Measurements from ENCODE around the gene CCDC70. TPM values are rescaled to one million over a fixed set of nuclear protein-coding genes. Genes with fewer than 3 reads are reported as not detected.
A peak's percentile ranks its signal among the peaks of the same experiment; 100 is the strongest.

Gene CCDC70
- total RNA-seq (not detected), total RNA-seq (0 reads per million in 2 donors)

DNA sequence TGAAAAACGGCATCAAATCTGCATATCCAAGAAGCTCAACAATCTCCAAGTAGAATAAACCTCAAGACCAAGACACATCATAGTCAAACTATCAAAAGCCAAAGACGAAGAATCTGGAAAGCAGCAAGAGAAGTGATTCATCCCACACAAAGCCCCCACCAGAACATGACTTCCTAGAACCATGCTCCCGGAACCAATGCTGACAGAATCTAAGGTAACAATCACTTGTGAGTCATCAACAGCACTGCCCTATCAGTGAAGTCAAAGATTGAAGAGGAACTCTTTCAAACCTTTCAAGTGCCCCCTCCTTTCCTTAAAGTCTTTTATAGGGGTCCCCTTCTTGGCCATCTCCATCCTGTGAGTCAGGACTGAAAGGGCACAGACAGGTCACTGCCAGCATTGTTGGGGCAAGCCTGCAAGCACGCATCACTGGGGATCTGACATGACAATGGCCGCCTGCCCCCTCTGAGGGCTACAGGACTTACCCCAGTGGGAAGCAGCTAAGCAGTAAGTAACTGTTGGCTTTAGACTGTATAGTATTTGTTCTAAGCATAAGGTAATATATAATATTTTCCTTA is at the start of gene CCDC70:
Gene CCDC70, plus strand, starts transcription at position 247 of the 578 bp plus-strand sequence. CDS start 3,443 bp downstream, outside the sequence.
- peak within 1 kb of the TSS; percentile 74 for H3K27ac Mint-ChIP-seq
- peaks cover 45% of the 10 kb centered on the region for H3K27me3 Mint-ChIP-seq

DNA sequence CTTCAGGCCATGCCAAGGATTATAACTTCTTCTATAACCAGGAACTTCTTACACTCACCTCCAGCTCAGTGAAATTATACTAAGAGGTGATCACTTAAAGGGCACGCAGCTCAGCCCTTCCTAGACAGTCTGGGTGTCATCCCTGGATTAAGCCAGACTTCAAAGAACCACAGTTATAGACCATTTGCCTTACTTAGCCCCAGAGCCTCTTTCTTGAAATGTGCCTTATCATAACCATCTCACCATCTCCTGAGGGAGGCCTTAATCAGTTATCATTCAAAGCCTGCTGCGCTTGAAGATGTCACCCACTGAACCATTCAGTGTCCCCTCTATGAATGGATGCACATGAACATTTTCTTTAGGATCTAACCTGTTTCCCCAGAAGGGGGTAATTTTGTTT is 47.7 kb upstream of the CCDC70 start:
- Mint-ChIP-seq H3K27ac (peak overlapping the region; percentile 8), H3K4me3 (no peak overlapping the region), H3K36me3 (ENCODE audit: low read depth) (peaks cover 13% of the 10 kb centered on the region), H3K4me1 (peaks cover 40% of the 10 kb centered on the region), H3K27me3 (no peaks in the 10 kb centered on the region)
- ATAC-seq (no peak), DNase-seq (no peak)
- H3K9me3 ChIP-seq (ENCODE audit: control insufficient read depth, low read length, poor library complexity, severe bottlenecking) = no peaks in the 10 kb centered on the region

More for the DNA sequence above, at the start of gene CCDC70:
- Mint-ChIP-seq H3K36me3 (ENCODE audit: low read depth) (peaks cover 7% of the 10 kb centered on the region), H3K4me1 (peaks cover 16% of the 10 kb centered on the region), H3K4me3 (no peak within 1 kb of the TSS)
- no peak for DNase-seq
- H3K9me3 ChIP-seq (ENCODE audit: control insufficient read depth, low read length, poor library complexity, severe bottlenecking) = no peaks in the 10 kb centered on the region
- no peak for ATAC-seq

DNA sequence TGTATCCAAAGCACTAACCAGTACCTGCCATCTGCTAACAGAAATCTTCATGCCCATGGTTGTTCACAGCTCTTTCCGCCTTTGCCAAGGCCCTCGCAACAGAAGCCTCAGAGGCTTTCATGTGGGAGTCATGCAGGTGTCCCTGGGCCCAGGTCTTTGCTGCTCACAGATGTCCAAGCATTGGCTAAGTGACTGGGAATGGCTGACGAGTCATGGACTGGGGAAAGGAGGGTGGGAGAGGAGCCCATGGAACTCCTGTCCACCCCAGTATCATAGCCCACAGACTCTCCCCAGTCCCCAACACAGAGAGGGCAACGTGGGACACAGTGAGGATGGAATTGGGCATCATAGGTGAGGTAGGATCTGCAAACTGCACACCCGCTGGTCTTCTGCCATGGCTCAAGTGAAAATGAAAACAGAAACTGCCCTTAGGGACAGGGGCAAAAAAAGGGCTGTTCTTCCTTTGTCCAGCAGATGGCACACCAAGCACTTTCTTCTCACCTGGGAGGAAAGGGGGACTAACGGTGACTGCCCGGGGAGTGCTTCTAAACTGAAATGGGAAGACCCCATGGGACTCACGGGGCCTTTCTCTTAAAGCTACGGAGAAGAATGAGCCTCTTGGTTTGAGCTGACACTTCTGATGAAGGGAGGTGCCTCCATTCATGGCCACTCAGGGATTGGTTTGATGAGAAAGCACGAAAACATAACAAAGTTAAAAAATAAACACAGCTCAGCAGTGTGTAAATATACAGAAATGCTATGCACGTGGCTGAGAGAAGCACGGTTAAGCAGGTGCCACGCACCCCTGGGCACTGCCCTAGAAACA is 46.7 kb upstream of the CCDC70 start:
- Mint-ChIP-seq H3K4me1 (peaks cover 46% of the 10 kb centered on the region), H3K27me3 (no peaks in the 10 kb centered on the region), H3K27ac (peak overlapping the region; percentile 83), H3K36me3 (ENCODE audit: low read depth) (peaks cover 11% of the 10 kb centered on the region), H3K4me3 (peak overlapping the region; percentile 65)
- ATAC-seq = peak; percentile 68
- no peaks in the 10 kb centered on the region for H3K9me3 ChIP-seq (ENCODE audit: control insufficient read depth, low read length, poor library complexity, severe bottlenecking)
- peak; percentile 44 to 61 (median 58) for DNase-seq

DNA sequence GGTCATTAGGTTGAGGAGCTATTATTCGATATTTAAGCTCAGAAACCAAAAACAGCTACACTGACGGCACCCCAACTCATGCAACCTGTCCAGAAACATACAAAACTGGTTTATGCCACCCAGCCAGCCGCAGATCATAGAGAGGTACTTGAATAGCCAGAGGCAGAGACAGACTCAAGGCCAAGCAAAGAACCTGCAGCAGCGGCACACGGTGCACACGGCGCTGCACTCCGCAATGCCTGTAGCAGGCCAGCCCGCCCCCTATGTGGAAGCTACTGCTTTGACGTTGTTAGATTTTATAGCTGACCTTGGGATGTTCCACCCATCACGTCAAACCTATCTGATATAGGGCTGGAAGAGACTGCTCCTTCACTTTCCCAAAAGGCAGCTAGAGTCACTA is 45.9 kb upstream of the CCDC70 start:
- ATAC-seq (no peak), DNase-seq (no peak)
- peak overlapping the region; percentile 83 for H3K27ac Mint-ChIP-seq
- no peaks in the 10 kb centered on the region for H3K9me3 ChIP-seq (ENCODE audit: control insufficient read depth, low read length, poor library complexity, severe bottlenecking)
- no peaks in the 10 kb centered on the region for H3K27me3 Mint-ChIP-seq
- peaks cover 11% of the 10 kb centered on the region for H3K36me3 Mint-ChIP-seq (ENCODE audit: low read depth)
- H3K4me3 Mint-ChIP-seq = no peak overlapping the region
- peaks cover 53% of the 10 kb centered on the region for H3K4me1 Mint-ChIP-seq

DNA sequence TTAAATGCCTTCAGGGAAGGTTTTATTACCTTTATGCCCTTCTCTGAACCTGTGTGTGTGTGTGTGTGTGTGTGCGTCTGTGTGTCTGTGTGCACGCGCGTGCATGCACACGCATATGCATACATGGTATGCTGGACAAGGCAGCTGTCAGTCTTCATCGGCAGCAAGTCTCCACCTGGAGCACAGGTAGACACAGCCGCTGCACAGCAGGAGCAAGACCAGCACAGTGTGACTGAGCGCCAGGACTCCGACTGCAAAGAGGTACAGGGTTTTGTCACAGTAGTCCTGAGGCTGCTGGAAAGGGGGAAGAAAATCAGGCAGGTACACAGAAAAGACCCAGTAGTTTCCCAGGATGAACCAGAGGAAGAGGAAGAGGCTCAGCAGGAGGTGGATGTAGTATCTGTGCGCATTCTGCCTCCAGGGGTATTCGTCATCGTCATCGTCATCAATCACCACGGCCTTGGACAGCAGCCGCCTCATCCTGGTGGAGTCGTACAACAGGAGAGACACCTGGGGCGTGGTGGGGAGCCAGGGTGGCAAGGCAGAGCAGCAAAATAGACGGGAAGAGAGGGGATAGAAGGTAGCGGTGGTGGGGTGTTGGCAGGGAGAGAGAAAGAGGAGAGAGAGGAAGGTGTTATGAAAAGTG is 45.0 kb upstream of the CCDC70 start:
- H3K27ac Mint-ChIP-seq = peak overlapping the region; percentile 98
- ATAC-seq (no peak), DNase-seq (no peak)
- peak overlapping the region; percentile 63 for H3K4me3 Mint-ChIP-seq
- H3K36me3 Mint-ChIP-seq (ENCODE audit: low read depth) = peaks cover 11% of the 10 kb centered on the region
- H3K4me1 Mint-ChIP-seq = peaks cover 60% of the 10 kb centered on the region
- no peaks in the 10 kb centered on the region for H3K27me3 Mint-ChIP-seq
- no peaks in the 10 kb centered on the region for H3K9me3 ChIP-seq (ENCODE audit: control insufficient read depth, low read length, poor library complexity, severe bottlenecking)

DNA sequence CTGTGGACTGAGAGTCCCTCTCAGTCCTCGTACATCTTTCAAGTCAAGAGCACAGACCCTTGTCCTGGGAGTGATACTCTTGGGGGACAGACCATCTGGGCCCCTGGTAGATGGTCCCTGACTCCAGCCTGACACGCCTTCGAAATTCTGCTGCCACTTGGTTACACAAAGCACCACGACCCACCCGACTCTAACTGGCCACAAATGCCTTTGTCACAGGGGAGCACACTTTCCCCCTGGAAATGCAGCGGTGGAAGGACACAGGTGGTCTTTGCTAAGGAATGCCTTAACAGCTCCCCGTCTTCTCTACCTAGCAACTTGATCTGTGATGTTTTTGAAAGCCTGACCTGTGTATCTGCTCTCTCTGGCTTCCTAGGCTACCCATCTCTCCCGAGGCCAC is 44.1 kb upstream of the CCDC70 start:
- no peak for ATAC-seq
- Mint-ChIP-seq H3K36me3 (ENCODE audit: low read depth) (peaks cover 11% of the 10 kb centered on the region), H3K27ac (peak overlapping the region; percentile 98), H3K4me3 (no peak overlapping the region), H3K27me3 (no peaks in the 10 kb centered on the region), H3K4me1 (peaks cover 66% of the 10 kb centered on the region)
- DNase-seq = no peak
- H3K9me3 ChIP-seq (ENCODE audit: control insufficient read depth, low read length, poor library complexity, severe bottlenecking) = no peaks in the 10 kb centered on the region

DNA sequence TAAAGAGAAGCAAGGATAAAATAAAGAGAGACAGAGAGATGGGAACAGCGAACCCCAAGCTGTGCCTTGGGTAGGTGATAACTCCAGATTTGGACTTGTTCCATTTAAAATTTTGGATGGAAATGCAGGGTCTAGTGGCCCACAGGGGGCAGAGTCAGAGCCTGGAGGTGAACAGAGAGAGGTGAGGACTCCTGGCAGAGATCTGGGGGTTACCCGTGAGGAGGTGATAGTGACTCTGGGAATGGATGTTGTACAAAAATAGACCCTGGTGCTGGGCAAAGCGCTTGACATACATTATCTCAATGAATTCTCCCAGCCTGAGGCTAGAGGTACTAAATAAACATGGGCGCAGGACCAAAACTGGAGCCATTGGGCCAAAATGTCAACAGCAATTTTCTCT is 43.5 kb upstream of the CCDC70 start:
- ATAC-seq = no peak
- Mint-ChIP-seq H3K4me1 (peaks cover 70% of the 10 kb centered on the region), H3K4me3 (peak overlapping the region; percentile 91), H3K27ac (peak overlapping the region; percentile 98), H3K36me3 (ENCODE audit: low read depth) (peaks cover 11% of the 10 kb centered on the region), H3K27me3 (no peaks in the 10 kb centered on the region)
- H3K9me3 ChIP-seq (ENCODE audit: control insufficient read depth, low read length, poor library complexity, severe bottlenecking) = no peaks in the 10 kb centered on the region
- no peak for DNase-seq

DNA sequence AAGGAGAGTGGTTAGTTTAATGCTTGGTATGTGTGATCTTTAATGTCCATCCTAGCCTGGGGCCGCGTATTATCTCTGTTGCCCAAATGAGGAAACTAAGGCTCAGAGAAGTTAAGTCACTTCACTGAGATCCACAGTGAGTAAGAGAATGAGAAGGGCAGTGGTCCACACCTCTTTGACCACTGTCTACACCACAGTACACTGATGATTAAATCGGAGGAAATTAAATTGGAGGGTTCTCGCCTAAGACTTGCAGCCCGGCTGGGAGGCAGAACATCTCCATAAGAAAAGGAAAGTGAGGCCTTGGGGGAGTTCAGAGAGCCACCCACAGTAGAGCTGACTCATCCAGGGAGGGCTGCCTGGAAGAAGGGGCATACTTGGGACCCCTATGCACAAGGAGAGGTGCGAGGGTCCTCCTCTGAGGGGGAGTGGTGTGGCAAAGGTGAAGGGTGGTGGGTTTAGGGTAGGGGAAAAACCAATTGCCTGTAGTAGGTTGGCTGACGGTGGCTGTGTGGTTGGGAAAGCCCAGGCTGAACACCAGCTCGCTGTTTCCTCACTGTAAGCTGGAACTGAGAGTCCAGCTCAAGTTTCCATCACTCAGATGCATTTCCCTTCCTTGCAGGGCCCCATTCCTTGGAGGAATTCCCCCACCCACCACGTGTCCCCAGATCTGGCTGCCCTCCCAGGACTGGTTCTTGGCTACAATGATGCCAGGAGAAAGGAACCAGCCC is 42.8 kb upstream of the CCDC70 start:
- Mint-ChIP-seq H3K27me3 (no peaks in the 10 kb centered on the region), H3K4me3 (peak overlapping the region; percentile 91), H3K27ac (peak overlapping the region; percentile 98), H3K4me1 (peaks cover 71% of the 10 kb centered on the region), H3K36me3 (ENCODE audit: low read depth) (peaks cover 11% of the 10 kb centered on the region)
- no peaks in the 10 kb centered on the region for H3K9me3 ChIP-seq (ENCODE audit: control insufficient read depth, low read length, poor library complexity, severe bottlenecking)
- DNase-seq (peak in 2 of 3 donors; percentile 31 to 50), ATAC-seq (peak; percentile 74)

DNA sequence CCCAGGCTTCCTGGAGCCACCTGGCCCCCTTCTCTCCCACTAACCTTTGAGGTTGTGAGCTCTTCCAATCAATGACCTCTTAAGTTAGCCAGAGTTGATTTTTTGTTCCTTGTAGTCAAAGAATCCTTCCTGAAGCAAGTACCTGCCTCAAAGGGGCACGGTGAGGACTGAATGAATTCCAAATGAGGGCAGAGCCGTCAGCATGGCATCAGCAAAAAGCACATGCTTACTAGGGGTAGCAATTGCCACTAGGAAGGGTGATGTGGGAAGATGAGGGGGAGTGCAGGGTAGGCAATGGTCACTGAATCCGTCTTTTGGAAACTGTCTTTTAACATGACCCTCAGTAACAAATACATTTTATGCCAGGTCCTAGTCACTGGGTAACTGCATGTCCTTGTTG is 42.2 kb upstream of the CCDC70 start:
- Mint-ChIP-seq H3K36me3 (ENCODE audit: low read depth) (peaks cover 11% of the 10 kb centered on the region), H3K27ac (peak overlapping the region; percentile 98), H3K4me1 (peaks cover 75% of the 10 kb centered on the region), H3K27me3 (no peaks in the 10 kb centered on the region), H3K4me3 (peak overlapping the region; percentile 91)
- H3K9me3 ChIP-seq (ENCODE audit: control insufficient read depth, low read length, poor library complexity, severe bottlenecking) = no peaks in the 10 kb centered on the region
- no peak for ATAC-seq
- no peak for DNase-seq

DNA sequence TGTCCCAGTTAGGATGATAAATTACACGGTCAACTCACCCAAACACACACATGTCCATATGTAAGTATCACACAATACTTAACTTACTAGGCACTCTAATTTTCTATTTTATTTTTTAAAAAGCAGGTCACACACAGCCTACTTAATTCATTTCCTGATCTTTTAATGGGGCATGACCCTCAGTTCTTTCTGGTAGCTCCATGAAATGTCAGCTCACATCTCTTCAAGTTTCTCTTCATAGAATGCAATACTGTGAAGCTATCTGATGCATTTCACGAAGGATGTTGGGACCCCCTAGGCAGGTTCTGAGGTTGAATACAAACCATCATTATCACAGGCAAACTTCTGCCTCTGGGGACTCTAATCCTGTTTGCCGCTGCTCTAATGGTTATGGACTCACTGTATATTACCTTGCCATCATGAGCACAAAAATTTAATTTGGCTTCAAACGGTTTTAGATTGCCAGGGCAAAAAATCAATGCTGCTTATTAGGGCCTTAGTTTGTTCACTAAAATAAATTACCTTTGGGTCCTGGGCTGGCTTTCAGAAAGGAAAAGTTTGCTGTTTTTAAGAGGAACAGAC is 41.7 kb upstream of the CCDC70 start:
- no peak for DNase-seq
- Mint-ChIP-seq H3K27ac (peak overlapping the region; percentile 98), H3K4me3 (peak overlapping the region; percentile 91), H3K36me3 (ENCODE audit: low read depth) (peaks cover 11% of the 10 kb centered on the region), H3K4me1 (peaks cover 70% of the 10 kb centered on the region), H3K27me3 (no peaks in the 10 kb centered on the region)
- H3K9me3 ChIP-seq (ENCODE audit: control insufficient read depth, low read length, poor library complexity, severe bottlenecking) = no peaks in the 10 kb centered on the region
- no peak for ATAC-seq

DNA sequence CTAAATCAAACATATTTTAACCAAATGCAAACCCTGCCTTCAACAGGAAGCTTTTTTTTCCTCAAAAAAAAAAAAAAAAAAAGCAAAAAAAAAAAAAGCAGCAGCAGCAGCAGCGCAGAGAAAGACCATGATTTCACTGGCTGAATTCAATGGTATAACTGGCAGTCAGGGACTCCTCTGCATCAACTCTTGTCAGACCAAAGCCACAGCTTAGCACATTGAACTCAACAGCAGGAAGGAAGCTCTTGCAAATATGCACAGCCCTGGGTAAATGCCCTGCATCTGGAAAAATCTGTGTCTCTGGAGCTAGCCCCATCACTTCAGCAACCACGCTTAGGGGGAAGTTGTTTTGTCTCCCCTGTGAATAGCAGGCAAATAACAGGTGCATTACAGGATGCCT is 40.2 kb upstream of the CCDC70 start:
- peak; percentile 53 for ATAC-seq
- Mint-ChIP-seq H3K36me3 (ENCODE audit: low read depth) (peaks cover 11% of the 10 kb centered on the region), H3K27ac (peak overlapping the region; percentile 98)

DNA sequence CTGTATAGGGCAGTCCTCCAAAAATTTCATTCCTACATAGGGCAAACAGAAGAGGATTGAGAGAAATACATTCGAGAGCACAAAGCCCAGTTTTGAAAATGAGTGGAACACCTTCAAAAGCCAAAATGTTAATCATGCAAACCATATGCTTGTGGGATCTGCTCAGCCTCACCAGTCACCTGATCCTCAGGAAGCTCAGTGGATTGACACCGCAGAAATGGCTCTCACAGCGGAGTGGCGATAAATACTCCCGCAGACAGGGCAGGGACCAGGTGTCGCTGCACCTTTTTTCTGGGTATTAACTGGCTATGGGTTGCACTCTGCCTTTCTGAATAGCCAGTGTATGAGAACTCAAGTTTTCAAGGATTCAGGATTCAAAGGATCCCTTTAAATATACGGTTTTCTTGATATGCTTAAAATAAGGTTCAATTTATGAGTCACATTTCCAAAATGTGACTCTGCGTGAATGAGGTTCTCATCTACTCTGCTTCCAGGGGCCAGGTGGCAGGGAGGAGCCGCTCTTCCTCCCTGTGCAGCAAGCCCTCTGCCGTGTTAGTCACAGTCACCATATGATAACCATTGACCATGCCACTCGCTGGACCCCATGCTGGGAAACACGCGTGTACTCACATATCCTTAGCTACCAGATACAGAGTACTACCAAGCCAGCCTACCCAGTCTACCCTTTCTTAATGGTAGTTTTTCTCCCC is 39.5 kb upstream of the CCDC70 start:
- ATAC-seq (peak; percentile 40), DNase-seq (peak in 1 of 3 donors; percentile 38)

More for the DNA sequence above, 40.2 kb upstream of the CCDC70 start:
- no peaks in the 10 kb centered on the region for H3K9me3 ChIP-seq (ENCODE audit: control insufficient read depth, low read length, poor library complexity, severe bottlenecking)
- H3K4me1 Mint-ChIP-seq = peaks cover 67% of the 10 kb centered on the region
- H3K4me3 Mint-ChIP-seq = peak overlapping the region; percentile 91
- no peak for DNase-seq
- no peaks in the 10 kb centered on the region for H3K27me3 Mint-ChIP-seq

More for the DNA sequence above, 39.5 kb upstream of the CCDC70 start:
- no peaks in the 10 kb centered on the region for H3K9me3 ChIP-seq (ENCODE audit: control insufficient read depth, low read length, poor library complexity, severe bottlenecking)
- Mint-ChIP-seq H3K27ac (peak overlapping the region; percentile 98), H3K4me3 (peak overlapping the region; percentile 91), H3K36me3 (ENCODE audit: low read depth) (peaks cover 7% of the 10 kb centered on the region), H3K27me3 (no peaks in the 10 kb centered on the region), H3K4me1 (peaks cover 67% of the 10 kb centered on the region)
